ENCODE results near the gene PCBP3. TPM values are rescaled to one million over a fixed set of nuclear protein-coding genes. Genes with fewer than 3 reads are reported as not detected.

The PCBP3 gene
- total and polyA plus RNA-seq, 10 of the 15 experiments (the other 5 are each of a cell fraction or from before 2014, with no cell fraction given) = 0.09 to 1.3 (median 0.46) TPM; not detected in 3

GRCh38 chr21:45640001-45640887, 3.3 kb upstream of the PCBP3 start (continued):
- no peak for TF ChIP-seq EGR1 (IDR thresholded peaks at IDR 0.05; ENCODE audit: borderline replicate concordance in 1 of 2, low read depth in 2 of 2, low read length in 2 of 2)

GRCh38 chr21:45640888-45641479, 2.5 kb upstream of the PCBP3 start:
- Histone ChIP-seq H3K27me3 (replicated peaks in 1 of 2; ENCODE audit: control insufficient read depth in 2 of 2, insufficient read depth in 2 of 2, low read length in 1 of 2) (no peaks in the 10 kb centered on the region), H3K9ac (ENCODE audit: control insufficient read depth, insufficient read depth, low read length) (no peak overlapping the region), H3K79me2 (ENCODE audit: control insufficient read depth, insufficient read depth, low read length) (no peaks in the 10 kb centered on the region), H3K4me3 (no peak overlapping the region), H3K27ac (ENCODE audit: control insufficient read depth, insufficient read depth) (peak overlapping the region; percentile 68), H2AFZ (ENCODE audit: control insufficient read depth, low read depth, low read length) (no peak overlapping the region; the same call in 1 of the 2 replicates), H3K9me3 (replicated peaks; ENCODE audit: control insufficient read depth, insufficient read depth, low read length) (no peaks in the 10 kb centered on the region), H3K36me3 (ENCODE audit: control insufficient read depth in 2 of 2, insufficient read depth in 2 of 2, low read length in 1 of 2) (no peaks in the 10 kb centered on the region), H4K20me1 (ENCODE audit: control insufficient read depth, insufficient read depth) (no peaks in the 10 kb centered on the region), H3K4me1 (ENCODE audit: control insufficient read depth, insufficient read depth, low read length) (peaks cover 30% of the 10 kb centered on the region), H3K4me2 (ENCODE audit: control insufficient read depth, insufficient read depth) (peak overlapping the region; percentile 74)
- CTCF ChIA-PET = interaction anchor here (0.6 to 3.6 kb wide), 6 partner anchors 10 to 85 kb away, joined by 3 to 13 read pairs (median 5); no protein-coding TSS in a partner anchor
- WGBS (ENCODE audit: insufficient coverage, insufficient replicate concordance, low lambda C conversion rate, missing lambda C conversion rate) = 7% methylated on average over 23 of the region's 23 CpGs
- RAD21 ChIA-PET (ENCODE audit: unreplicated experiment) = interaction anchor here (0.9 to 3.8 kb wide), 8 partner anchors 9 to 84 kb away, joined by 3 to 25 read pairs (median 6); no protein-coding TSS in a partner anchor
- intact Hi-C loops (cut with micrococcal nuclease; ENCODE audit: unreplicated experiment) (loop anchor here (1.0 to 10.0 kb wide), 3 partner anchors 26 to 174 kb away; no protein-coding TSS in a partner anchor), in situ Hi-C loops (cut with MboI) (no loop called here)
- POLR2A ChIA-PET = interaction anchor here (0.5 to 3.7 kb wide), 8 partner anchors 21 to 208 kb away, joined by 3 to 24 read pairs (median 8); no protein-coding TSS in a partner anchor
- ATAC-seq (peak; percentile 70), FAIRE-seq (no peak), DNase-seq (ENCODE audit: low read depth, low spot score) (peak; percentile 56)
- BruUV-seq (replicated peaks) = no TSS peak
- SMC1A ChIA-PET (ENCODE audit: uncharacterized antibody, unreplicated experiment) = interaction anchor here (0.8 to 3.6 kb wide), 11 partner anchors 9 to 95 kb away, joined by 3 to 22 read pairs (median 4); no protein-coding TSS in a partner anchor
- TF ChIP-seq BHLHE40 (IDR thresholded peaks at IDR 0.05; ENCODE audit: borderline replicate concordance in 1 of 2, low read depth in 2 of 2, low read length in 1 of 2) (peak in 1 of 2 experiments; percentile 48; a peak in 2 of 4 replicates), HDAC6 (IDR thresholded peaks at IDR 0.05; ENCODE audit: unreplicated experiment) (no peak), CHD4 (IDR thresholded peaks at IDR 0.05) (no peak), SRF (IDR thresholded peaks at IDR 0.05; ENCODE audit: low read depth in 2 of 2, low read length in 2 of 2) (no peak), USF2 (IDR thresholded peaks at IDR 0.05; ENCODE audit: borderline replicate concordance, low read depth, low read length) (no peak), IKZF1 (conservative IDR thresholded peaks at IDR 0.05) (peak; percentile 74), MEF2A (IDR thresholded peaks at IDR 0.05; ENCODE audit: insufficient read depth, low read depth, low read length) (no peak), PBX3 (IDR thresholded peaks at IDR 0.05; ENCODE audit: insufficient replicate concordance, low read depth, low read length) (peak; percentile 46), ZSCAN29 (IDR thresholded peaks at IDR 0.05) (no peak), ZNF622 (IDR thresholded peaks at IDR 0.05) (no peak), NR2F1 (conservative IDR thresholded peaks at IDR 0.05) (no peak), TCF12 (IDR thresholded peaks at IDR 0.05; ENCODE audit: low read depth, low read length) (peak; percentile 51; the same call in 1 of the 2 replicates)
- TF ChIP-seq, protein P1, sequence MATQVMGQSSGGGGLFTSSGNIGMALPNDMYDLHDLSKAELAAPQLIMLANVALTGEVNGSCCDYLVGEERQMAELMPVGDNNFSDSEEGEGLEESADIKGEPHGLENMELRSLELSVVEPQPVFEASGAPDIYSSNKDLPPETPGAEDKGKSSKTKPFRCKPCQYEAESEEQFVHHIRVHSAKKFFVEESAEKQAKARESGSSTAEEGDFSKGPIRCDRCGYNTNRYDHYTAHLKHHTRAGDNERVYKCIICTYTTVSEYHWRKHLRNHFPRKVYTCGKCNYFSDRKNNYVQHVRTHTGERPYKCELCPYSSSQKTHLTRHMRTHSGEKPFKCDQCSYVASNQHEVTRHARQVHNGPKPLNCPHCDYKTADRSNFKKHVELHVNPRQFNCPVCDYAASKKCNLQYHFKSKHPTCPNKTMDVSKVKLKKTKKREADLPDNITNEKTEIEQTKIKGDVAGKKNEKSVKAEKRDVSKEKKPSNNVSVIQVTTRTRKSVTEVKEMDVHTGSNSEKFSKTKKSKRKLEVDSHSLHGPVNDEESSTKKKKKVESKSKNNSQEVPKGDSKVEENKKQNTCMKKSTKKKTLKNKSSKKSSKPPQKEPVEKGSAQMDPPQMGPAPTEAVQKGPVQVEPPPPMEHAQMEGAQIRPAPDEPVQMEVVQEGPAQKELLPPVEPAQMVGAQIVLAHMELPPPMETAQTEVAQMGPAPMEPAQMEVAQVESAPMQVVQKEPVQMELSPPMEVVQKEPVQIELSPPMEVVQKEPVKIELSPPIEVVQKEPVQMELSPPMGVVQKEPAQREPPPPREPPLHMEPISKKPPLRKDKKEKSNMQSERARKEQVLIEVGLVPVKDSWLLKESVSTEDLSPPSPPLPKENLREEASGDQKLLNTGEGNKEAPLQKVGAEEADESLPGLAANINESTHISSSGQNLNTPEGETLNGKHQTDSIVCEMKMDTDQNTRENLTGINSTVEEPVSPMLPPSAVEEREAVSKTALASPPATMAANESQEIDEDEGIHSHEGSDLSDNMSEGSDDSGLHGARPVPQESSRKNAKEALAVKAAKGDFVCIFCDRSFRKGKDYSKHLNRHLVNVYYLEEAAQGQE (IDR thresholded peaks at IDR 0.05; ENCODE audit: low read depth, low read length) = no peak

Data from GM12878 (cell line).